ENCODE results near the gene HOXA13. TPM values are rescaled to one million over a fixed set of nuclear protein-coding genes. Genes with fewer than 3 reads are reported as not detected.

HOXA13 gene
- under 0.01 TPM in 1 of 2 replicates, not detected in the other for total RNA-seq

DNA sequence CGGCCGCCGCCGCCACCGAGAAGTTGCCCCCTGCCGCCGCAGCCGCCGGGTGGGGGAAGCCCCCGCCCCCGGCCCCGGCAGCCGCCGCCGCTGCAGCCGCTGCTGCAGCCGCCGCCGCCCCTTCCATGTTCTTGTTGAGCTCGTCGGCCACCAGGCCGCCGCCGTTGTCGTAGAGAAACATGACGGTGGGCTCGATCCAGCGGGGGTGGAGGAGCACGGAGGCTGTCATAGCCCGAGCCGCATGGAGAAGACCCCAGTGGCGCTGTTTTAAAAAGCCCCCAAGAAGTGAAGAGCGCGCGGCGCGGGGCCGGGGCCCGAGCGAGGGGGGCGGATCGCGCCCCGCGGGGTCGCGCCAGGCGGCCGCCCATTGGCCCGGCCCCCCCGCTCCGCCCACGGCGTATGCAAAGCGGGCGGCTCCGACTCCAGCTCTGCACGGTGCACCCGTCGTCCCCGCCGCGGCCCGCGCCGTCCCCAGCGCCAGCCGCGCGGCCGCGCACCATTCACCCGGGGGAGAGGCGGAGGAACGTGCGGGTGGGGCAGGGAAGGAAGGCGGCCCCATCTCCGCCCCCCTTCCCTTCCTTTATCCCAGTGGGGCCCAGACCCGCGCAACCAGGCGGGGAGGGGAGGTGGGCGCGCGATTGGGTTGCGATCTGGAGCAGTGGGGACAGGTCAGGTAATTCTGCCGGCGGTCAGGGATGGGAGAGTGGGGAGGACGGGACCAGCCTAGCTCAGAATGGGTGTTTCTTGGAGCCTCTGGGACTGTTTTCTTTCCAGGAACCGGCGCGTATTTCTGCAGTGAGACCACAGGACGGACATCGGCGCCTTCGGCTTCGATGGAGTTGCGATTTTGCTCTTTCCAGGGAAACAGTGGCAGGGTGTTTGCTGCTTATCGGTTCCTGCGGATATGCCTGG, at the start of gene HOXA13:
Gene HOXA13 (minus strand): TSS at position 243 of the 912 bp plus-strand sequence. CDS start 14 bp downstream, at position 229.
- no peak for DNase-seq (ENCODE audit: low read depth)

DNA sequence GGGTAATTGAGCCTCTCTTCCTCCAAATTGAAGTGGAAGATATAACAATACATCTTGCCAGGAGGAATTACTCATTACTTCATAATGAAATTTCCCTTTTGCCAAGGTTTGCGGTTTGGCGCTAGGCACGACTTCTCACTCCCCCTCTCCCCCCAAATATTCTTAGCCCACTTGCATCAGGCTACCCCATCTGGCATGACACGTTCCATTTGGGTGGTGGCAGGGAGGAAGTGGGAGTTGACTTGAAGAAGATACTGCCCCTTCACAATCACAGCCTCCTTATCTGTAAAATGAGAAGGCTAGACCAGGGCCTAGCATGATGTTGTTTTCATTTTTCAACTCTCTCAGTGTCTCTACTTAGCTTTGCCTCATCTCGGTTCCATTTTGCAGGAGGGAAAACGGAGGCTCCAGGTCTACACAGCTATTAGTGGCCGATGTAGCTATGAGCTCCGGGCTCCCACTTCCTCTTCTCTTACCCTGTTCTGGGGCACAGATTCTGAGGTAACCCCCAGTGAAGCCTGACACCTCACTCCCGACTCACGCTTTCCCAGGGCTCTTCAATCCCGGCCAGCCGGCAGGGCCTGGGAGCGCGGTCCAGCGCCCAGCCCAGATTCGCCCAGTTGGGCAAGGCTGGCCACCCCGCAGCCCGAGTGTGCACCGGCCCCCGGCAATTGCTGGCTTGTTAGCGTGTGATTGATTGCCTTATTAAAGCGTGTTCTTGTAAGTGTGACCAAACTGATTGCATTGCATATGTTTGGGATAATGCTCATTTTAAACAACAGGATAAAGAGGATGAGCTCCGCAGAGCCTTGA, 49.2 kb upstream of the HOXA13 start:
- no peak for DNase-seq (ENCODE audit: low read depth)

- no peak for DNase-seq (ENCODE audit: low read depth)
These were observed 48.5 kb upstream of the HOXA13 start for GRCh38 chr7:27248427-27248806.

DNA sequence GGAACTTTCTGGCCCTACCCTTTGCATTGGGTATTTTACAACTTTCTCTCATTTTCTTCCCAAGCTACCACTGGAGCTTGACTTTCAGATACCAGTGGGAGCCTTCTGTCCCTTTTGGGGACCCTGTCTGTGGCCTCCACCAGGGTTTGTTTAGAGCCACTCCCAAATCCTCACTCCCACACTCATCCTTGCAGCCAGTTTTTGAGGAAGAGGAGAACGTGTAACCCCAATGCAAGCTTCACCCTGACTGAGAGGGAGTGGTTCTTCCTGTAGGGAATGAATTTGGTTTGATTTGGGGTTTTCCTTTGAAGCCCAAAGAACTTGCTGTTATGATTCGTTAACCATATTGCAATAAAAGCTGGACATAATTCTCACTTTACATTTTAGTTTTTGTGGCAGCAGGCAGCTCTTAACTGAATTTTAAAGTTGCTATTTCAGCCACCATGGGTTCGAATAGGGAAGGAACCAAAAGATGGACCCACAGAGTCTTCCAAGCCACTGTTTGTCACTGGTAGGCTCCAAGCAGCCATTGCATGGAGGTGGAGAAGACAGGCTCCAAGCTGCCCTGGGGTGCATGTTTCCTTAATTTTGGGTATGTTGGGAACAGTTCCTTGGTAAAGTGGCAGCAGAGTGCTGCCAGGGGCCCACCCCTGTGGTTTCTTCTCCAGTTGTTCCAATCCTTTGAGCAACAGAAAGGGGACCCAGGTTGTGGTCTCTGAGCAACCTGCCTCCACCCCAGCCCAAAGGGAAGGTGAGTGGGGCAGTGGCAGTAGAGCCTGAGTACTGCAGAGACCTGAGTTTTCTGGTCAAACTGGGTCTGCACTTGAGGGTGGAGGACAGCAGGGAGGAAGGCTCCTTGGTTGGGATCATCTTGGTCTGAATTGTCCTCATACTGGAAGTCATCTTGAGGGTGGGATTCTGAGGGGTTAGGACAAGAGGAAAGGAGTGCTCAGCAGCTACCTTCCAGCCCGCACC, 47.8 kb upstream of the HOXA13 start:
- no peak for DNase-seq (ENCODE audit: low read depth)

- no peak for DNase-seq (ENCODE audit: low read depth)
These were observed 47.1 kb upstream of the HOXA13 start for GRCh38 chr7:27247000-27247399.

DNA sequence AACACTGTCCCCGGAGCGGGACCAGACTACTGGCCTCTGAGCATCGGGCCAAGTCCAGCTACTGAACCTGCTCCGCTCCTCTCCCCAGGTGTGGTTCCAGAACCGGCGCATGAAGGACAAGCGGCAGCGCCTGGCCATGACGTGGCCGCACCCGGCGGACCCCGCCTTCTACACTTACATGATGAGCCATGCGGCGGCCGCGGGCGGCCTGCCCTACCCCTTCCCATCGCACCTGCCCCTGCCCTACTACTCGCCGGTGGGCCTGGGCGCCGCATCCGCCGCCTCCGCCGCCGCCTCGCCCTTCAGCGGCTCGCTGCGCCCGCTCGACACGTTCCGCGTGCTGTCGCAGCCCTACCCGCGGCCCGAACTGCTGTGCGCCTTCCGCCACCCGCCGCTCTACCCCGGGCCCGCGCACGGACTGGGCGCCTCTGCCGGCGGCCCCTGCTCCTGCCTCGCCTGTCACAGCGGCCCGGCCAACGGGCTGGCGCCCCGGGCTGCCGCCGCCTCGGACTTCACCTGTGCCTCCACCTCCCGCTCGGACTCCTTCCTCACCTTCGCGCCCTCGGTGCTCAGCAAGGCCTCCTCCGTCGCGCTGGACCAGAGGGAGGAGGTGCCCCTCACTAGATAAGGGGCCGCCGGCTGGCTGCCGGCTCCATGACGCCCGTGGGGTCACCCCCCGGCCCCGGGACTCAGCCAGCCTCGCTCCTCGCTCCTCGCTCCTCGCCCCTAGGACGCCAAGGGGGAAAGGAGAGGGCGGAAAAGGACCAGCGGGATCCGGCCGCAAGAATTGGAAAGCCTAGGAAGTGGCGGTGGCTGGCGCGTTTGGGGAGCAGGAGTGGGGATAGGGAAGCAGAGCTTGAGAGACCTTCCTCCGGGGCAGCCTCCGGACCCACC, 46.2 kb upstream of the HOXA13 start:
- no peak for DNase-seq (ENCODE audit: low read depth)

GRCh38 chr7:27245124-27245797, 45.4 kb upstream of the HOXA13 start:
- DNase-seq (ENCODE audit: low read depth): no peak

- no peak for DNase-seq (ENCODE audit: low read depth)
These were observed 44.7 kb upstream of the HOXA13 start for GRCh38 chr7:27244488-27245123.

DNA sequence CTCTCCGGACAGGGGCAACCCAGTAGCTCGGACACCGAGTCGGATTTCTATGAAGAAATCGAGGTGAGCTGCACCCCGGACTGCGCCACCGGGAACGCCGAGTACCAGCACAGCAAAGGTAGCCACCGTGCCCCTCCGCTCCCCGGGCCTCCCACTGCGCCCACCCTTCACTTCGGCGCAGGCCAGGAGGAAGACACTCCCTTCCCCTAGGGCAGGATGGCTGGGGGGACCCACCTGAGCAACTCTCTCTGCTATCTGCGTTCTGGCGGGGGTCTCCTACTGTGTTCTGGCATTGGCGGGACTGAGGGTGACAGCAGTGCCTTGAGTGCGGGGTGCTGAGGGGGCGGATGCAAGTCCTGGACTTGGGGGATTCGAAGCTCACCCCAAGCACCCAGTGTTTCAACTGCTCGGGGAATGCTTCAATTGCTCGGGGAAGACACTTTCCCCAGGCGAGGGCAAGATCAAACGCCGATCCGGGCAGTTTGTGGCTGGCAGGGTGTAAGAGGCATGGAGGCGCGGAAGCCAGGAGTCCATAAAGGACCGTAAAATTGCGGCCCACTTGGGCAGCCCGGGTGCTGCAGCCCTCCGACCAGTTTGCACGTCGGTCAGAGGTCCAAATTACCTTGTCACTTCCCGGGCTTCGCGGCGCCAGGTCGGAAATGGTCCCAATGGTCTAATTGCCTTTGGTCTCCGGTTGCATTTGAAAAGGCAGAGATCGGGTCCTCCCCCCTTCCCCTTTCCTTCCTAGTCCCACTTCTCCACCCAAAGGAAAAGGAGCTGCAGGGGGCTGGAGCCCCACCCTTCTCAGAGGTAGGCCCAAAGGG, 43.7 kb upstream of the HOXA13 start:
- no peak for DNase-seq (ENCODE audit: low read depth)

- no peak for DNase-seq (ENCODE audit: low read depth)
These were observed 42.9 kb upstream of the HOXA13 start, which contains the start of gene EVX1 for GRCh38 chr7:27242555-27243339. Gene EVX1 (plus strand): TSS chr7:27242802. CDS start chr7:27243031, 229 bp downstream.

GRCh38 chr7:27242154-27242553, 42.3 kb upstream of the HOXA13 start:
- no peak for DNase-seq (ENCODE audit: low read depth)

DNA sequence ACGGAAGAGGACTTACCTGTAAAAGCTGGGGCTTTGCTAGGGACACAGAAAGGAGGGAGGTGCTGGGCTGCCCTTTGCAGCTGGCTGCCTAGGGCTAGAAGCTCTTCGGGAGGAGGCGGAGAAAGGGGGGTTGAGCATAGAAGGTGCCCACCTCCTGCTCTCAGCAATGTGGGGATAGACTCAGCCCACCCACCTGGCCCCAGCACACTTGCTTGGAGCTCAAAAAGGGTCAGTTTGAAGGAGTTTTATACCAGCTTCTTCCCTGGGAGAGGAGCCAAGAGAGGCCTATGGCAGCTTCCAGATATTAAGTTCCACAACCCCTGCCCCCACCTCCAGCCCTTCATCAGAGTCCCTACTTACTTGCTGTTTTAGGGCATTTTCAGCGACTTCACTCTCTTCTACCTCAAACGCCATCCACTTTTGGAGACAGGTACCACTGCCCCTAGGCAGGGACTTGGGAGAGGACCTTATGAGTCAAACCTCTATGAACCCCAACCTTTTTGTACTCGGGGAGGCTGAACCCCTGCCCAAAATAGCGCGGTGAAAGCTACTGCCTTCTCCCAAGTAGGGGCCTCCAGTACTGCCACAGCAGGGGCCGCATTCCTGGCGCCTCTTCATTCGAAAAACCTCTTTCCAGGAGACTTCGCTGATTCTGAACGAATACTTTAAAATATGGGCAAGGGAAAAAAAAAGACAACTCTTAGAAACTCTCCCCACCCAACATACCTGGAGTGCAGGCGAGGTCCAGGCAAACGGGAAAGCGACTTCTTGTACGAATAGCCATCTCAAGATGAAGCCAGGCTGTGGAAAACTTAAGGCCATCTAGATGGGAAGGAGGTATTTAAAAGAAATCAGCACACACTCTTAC, 41.5 kb upstream of the HOXA13 start:
- no peak for DNase-seq (ENCODE audit: low read depth)

GRCh38 chr7:27240015-27240731, 40.3 kb upstream of the HOXA13 start:
- no peak for DNase-seq (ENCODE audit: low read depth)

DNA sequence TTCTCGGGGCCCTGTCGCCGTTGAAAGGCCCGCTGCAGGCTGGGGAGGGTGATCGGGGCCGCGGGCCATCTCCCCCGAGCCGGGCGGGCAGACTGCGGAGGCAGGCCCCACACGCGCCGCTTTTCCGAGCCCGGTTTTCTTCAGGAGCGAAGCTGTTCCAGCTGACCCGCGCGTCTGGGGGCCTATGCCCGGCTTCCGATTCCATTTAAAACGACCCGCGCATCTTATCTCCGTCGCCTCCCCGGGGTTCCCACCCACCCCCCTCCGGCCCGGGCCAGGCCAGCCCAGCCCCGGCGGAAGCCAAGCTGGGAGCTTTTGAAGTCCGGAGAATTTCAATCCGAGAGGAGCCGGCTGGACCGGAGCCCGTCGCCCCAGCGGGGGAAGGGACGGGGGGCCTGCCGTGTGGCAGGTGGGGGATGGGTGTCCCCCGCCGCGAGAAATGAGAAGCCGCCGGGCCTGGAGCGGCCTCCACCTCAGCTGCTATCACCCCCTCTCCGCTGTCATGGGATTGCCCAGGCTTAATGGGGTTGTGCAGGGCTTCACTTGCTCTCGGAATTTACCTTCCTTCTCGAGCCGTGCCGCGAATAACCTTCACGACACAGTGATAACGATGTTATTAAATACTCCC, 39.6 kb upstream of the HOXA13 start:
- no peak for DNase-seq (ENCODE audit: low read depth)

- no peak for DNase-seq (ENCODE audit: low read depth)
These were observed 39.1 kb upstream of the HOXA13 start for GRCh38 chr7:27238979-27239386.

Data from renal cortical epithelial cell (primary cell).